Uterus (tissue), 2 donors: ENCODE data around the gene TOMM5.

Experiments used
- CTCF ChIP-seq, 4 experiments: fragments of 200-600 bp in 2 of 4; fragments of 450-650 bp in 2 of 4; sonication (generic) in 2 of 4; IDR thresholded peaks; one replicate each; pipeline ENCODE4 v1.5.1; 2016 to 2019; ENCODE audit warnings: antibody characterized with exemption in 4 of 4, mild to moderate bottlenecking in 2 of 4, moderate library complexity in 1 of 4
- POLR2A ChIP-seq, 2 donors: fragments of 450-650 bp; IDR thresholded peaks; one replicate each; pipeline ENCODE4 v1.6.1; 2016; ENCODE audit warnings: antibody characterized with exemption in 2 of 2, mild to moderate bottlenecking in 1 of 2, moderate library complexity in 1 of 2

DNA sequence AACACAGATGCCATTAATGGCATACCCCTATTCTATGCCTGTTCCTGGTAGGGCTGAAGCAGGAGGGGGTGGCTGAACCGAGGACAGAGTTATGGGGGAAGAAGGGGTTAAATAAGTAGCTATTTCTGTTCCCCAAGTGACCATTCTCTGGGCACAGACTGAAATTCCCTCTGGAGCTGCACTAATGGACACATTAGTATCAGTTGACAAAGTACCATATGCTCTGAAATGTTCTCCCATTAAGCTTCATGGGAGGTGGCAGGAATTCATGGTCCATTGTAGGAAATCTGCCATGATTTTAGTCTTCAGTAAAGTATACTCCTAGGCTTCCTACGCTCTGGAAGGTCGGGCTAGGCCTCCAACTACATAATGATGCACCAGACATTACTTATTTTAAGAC, 47.8 kb upstream of the TOMM5 start:
- TF ChIP-seq CTCF (IDR thresholded peaks at IDR 0.05), result no peak
- TF ChIP-seq POLR2A (IDR thresholded peaks at IDR 0.05), result no peak
